Breast epithelium (tissue), 4 donors: ENCODE results near the gene UBASH3B. TPM values are rescaled to one million over a fixed set of nuclear protein-coding genes. Genes with fewer than 3 reads are reported as not detected.

Experiments
- DNase-seq, 2 donors: peaks; one replicate each; pipeline ENCODE4 v3.0.0-alpha.2; 2019; ENCODE audit warnings: low spot score in 2 of 2
- H3K27ac ChIP-seq, 2 donors: fragments of 200-600 bp; sonication (generic) in 1 of 2; one replicate each; pipeline ENCODE4 v1.5.1; 2016 to 2019; ENCODE audit warnings: mild to moderate bottlenecking in 1 of 2
- H3K27me3 ChIP-seq, 2 donors: fragments of 200-600 bp; sonication (generic) in 1 of 2; one replicate each; pipeline versions ENCODE4 v1.5.1 to v1.6.0; 2017 to 2019; ENCODE audit warnings: control low read depth in 1 of 2, mild to moderate bottlenecking in 1 of 2
- H3K36me3 ChIP-seq: fragments of 200-600 bp; one replicate; pipeline ENCODE4 v1.5.1; 2019
- H3K4me1 ChIP-seq, 2 donors: fragments of 200-600 bp; sonication (generic); one replicate each; pipeline ENCODE4 v1.5.1; 2016 to 2019; ENCODE audit warnings: control low read depth in 1 of 2
- H3K4me3 ChIP-seq, 3 donors: fragments of 200-600 bp; sonication (generic); 1 replicate in 2 of 3; 2 replicates in 1 of 3; pipeline ENCODE4 v1.5.1; 2016 to 2019; ENCODE audit warnings: mild to moderate bottlenecking in 3 of 3, moderate library complexity in 2 of 3
- H3K9me3 ChIP-seq, 2 donors: fragments of 200-600 bp; sonication (generic) in 1 of 2; one replicate each; pipeline ENCODE4 v1.5.1; 2016 to 2019; ENCODE audit warnings: control low read depth in 1 of 2
- POLR2A ChIP-seq: fragments of 450-650 bp; IDR thresholded peaks from one replicate; pipeline ENCODE4 v1.6.1; 2016; ENCODE audit warnings: antibody characterized with exemption, mild to moderate bottlenecking, moderate library complexity
- POLR2AphosphoS5 ChIP-seq, 3 donors: sonication (generic); formaldehyde crosslinking; IDR thresholded peaks; one replicate each; pipeline ENCODE4 v1.6.1; 2017; ENCODE audit warnings: antibody characterized with exemption in 3 of 3
- intact Hi-C: fragments of 100-400 bp; cut with DNase I; formaldehyde crosslinking; loops from one replicate; pipeline ENCODE4 v1.15.1; 2023; ENCODE audit warnings: low total_unique reads
- total RNA-seq, 3 donors: library from RNA; depleted of rRNA; stranded (reverse); fragments of >200 nt; gene quantifications; one replicate each; pipeline ENCODE4 v1.1.0, GENCODE V29; 2016
- TF ChIP-seq, protein P1 (sequence below), 3 donors: fragments of 450-650 bp; IDR thresholded peaks; one replicate each; pipeline ENCODE4 v1.5.1; 2016 to 2017; ENCODE audit warnings: antibody characterized with exemption in 3 of 3, mild to moderate bottlenecking in 3 of 3, moderate library complexity in 3 of 3

UBASH3B gene
- total RNA-seq, 3 donors from 2014 or later, result 4.7 to 6.2 (median 4.8) TPM

DNA sequence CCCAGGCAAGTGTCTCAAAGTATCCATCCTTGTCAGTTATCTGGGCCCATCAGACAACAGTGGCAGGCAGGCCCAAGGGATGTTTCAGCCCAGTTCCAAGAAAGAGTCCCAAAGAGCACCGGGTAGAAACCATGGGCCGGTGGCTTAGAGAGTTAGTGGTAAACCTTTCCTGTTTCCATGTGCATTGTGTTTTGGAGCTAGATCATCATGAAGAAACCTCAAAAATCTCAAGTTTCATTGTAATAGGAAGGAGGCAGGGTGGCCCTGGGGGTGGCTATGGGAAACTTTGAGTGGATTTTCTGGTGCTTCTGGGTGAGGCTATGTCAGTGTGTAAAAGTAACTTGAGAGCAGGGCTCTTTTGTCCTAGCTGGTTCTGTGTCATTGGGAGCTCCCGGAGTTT lies 68.1 kb downstream of the UBASH3B start:
- intact Hi-C loops, result no loop called here
- H3K27ac ChIP-seq, result no peak overlapping the region
- no peaks in the 10 kb centered on the region for H3K27me3 ChIP-seq

DNA sequence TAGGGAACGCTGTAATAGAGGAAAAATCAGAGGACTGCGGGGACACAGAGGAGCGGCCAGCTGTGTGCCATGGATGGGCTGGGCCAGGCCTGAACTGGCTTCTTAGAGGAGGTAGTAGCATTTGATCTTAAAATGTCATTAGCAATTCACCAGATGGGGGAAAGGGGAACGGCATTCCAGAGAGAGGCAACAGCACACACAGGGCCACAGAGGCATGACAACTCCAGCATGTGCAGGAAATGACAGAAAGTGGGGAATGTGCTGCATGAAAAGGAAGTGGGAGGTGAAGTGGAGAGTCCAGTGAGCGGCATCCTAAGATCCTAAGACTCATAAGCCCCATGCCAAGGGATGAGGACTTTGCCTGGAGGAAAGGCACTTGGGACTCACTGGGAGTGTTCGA lies 69.0 kb downstream of the UBASH3B start:
- Histone ChIP-seq H3K27ac (no peak overlapping the region), H3K4me3 (no peak overlapping the region), H3K27me3 (no peaks in the 10 kb centered on the region), H3K36me3 (no peaks in the 10 kb centered on the region), H3K4me1 (no peaks in the 10 kb centered on the region), H3K9me3 (no peaks in the 10 kb centered on the region)
- DNase-seq, result no peak
- TF ChIP-seq POLR2AphosphoS5 (IDR thresholded peaks at IDR 0.05) (no peak), POLR2A (no peak)
- TF ChIP-seq, protein P1, sequence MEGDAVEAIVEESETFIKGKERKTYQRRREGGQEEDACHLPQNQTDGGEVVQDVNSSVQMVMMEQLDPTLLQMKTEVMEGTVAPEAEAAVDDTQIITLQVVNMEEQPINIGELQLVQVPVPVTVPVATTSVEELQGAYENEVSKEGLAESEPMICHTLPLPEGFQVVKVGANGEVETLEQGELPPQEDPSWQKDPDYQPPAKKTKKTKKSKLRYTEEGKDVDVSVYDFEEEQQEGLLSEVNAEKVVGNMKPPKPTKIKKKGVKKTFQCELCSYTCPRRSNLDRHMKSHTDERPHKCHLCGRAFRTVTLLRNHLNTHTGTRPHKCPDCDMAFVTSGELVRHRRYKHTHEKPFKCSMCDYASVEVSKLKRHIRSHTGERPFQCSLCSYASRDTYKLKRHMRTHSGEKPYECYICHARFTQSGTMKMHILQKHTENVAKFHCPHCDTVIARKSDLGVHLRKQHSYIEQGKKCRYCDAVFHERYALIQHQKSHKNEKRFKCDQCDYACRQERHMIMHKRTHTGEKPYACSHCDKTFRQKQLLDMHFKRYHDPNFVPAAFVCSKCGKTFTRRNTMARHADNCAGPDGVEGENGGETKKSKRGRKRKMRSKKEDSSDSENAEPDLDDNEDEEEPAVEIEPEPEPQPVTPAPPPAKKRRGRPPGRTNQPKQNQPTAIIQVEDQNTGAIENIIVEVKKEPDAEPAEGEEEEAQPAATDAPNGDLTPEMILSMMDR (IDR thresholded peaks at IDR 0.05), result no peak
- intact Hi-C loops, result no loop called here

More for the DNA sequence above, 68.1 kb downstream of the UBASH3B start:
- no peaks in the 10 kb centered on the region for H3K4me1 ChIP-seq
- no peak overlapping the region for H3K4me3 ChIP-seq
- no peaks in the 10 kb centered on the region for H3K9me3 ChIP-seq
- no peaks in the 10 kb centered on the region for H3K36me3 ChIP-seq
- TF ChIP-seq, protein P1 (IDR thresholded peaks at IDR 0.05), result no peak
- no peak for TF ChIP-seq POLR2AphosphoS5 (IDR thresholded peaks at IDR 0.05)
- no peak for DNase-seq

DNA sequence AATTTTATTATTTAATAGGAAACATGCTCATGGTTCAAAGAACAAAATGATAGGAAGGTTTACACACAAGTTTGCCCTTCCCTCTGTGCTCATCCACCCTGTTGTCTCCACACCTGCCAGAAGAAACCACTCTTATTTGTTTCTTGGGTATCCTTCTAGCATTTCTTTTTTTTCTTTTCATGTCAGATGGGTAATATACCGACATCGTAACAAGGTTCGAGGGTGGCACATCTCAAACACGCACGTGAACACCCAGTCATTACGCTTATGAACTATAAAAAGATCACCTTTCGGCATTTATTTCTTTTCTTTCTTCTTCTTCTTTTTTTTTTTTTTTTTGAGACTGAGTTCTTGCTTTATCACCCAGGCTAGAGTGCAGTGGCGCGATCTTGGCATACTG lies 70.5 kb downstream of the UBASH3B start:
- no peak overlapping the region for H3K27ac ChIP-seq
- H3K36me3 ChIP-seq, result no peaks in the 10 kb centered on the region
- no peak for DNase-seq
- H3K4me3 ChIP-seq, result no peak overlapping the region
- TF ChIP-seq POLR2A, result no peak
- no peak for TF ChIP-seq POLR2AphosphoS5 (IDR thresholded peaks at IDR 0.05)
- TF ChIP-seq, protein P1 (IDR thresholded peaks at IDR 0.05), result no peak
- H3K4me1 ChIP-seq, result no peaks in the 10 kb centered on the region
- no peaks in the 10 kb centered on the region for H3K27me3 ChIP-seq
- intact Hi-C loops, result no loop called here
- no peaks in the 10 kb centered on the region for H3K9me3 ChIP-seq

DNA sequence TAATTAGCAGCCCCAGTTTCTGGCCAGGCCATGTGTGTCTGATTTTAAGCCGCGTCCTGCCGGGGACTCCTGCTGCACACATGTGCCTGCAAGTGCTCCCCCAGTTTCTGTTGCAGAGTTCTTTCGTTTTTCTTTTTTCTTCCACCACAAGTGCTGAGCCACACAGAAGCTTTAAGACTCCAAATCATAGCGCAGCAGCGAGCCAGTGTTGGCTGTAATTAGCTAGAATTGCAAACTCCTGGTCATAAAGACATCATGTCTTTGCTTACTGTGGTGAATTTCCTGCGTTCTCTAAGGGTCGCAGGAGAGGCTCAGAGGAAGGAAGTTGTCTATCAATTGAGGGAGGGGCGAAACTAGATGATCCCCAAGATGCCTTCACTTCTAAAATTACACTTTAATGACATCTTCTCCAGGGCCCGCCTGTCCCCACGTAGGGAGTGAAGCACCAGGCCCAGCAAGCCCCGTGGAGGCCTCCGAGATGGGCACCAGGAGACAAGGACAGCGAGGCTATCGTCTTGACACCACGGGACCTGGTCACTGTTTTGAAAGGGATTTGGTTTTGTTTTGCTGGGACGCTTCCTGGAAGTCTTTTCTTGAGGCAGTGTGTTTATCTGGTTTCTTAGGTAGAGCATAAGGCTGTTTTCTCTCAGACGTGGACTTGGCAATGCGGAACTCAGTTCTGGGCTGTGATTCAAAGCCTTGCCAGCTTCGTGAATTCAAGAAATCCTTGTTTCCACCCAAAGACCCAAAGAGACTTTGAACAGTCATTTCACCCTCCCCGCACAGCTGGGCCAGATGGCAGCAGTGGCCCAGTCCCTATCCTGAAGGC lies 71.8 kb downstream of the UBASH3B start:
- H3K4me3 ChIP-seq, result peak overlapping the region in 2 of 3 donors; percentile 6 to 33
- no peaks in the 10 kb centered on the region for H3K36me3 ChIP-seq
- TF ChIP-seq POLR2A (no peak), POLR2AphosphoS5 (IDR thresholded peaks at IDR 0.05) (no peak)
- TF ChIP-seq, protein P1 (IDR thresholded peaks at IDR 0.05), result no peak
- intact Hi-C loops, result no loop called here
- H3K27ac ChIP-seq, result peak overlapping the region; percentile 15 to 68
- H3K4me1 ChIP-seq, result no peaks in the 10 kb centered on the region
- no peaks in the 10 kb centered on the region for H3K27me3 ChIP-seq
- H3K9me3 ChIP-seq, result no peaks in the 10 kb centered on the region
- no peak for DNase-seq

DNA sequence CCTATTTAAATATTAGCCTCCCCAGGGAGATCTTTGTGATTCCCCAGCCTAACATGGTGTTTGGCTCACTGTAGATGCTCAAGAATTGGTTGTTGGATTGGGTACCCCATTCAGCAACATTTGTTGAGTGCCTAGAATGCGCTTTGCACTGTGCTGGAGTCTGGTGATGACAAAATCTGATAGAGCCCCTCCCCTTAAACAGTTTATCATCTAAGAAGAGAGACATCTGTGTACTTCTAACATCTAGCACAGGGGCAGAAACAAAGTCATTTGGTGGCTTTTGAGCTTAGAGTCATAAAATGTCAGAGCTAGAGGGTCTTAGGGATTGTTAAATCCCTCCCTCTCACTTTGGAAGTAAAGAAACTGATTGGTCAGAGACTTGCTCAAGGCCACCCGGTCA lies 73.0 kb downstream of the UBASH3B start:
- intact Hi-C loops, result no loop called here
- H3K4me1 ChIP-seq, result no peaks in the 10 kb centered on the region
- H3K4me3 ChIP-seq, result no peak overlapping the region
- H3K36me3 ChIP-seq, result no peaks in the 10 kb centered on the region
- H3K27ac ChIP-seq, result no peak overlapping the region
- no peak for DNase-seq
- H3K9me3 ChIP-seq, result no peaks in the 10 kb centered on the region
- TF ChIP-seq POLR2A (no peak), POLR2AphosphoS5 (IDR thresholded peaks at IDR 0.05) (no peak)
- TF ChIP-seq, protein P1 (IDR thresholded peaks at IDR 0.05), result no peak
- H3K27me3 ChIP-seq, result no peaks in the 10 kb centered on the region
